GM08714 (cell line): Measurements from ENCODE around the gene RAB4B.
"Not testable (repeated sequence)": the region's sequence is repeated elsewhere in the genome, so short reads cannot be mapped to it uniquely, and the experiment has no call there.

Experiments used
- H3K4me3 ChIP-seq: fragments of 200-500 bp; sonication (Bioruptor generic); 2 replicates; pipeline ENCODE4 v1.5.1; 2014; ENCODE audit warnings: mild to moderate bottlenecking, low read length, inconsistent platforms
- ZNF274 ChIP-seq: IDR thresholded peaks from 2 replicates; pipeline ENCODE4 v1.6.1; 2012; ENCODE audit warnings: mild to moderate bottlenecking, low read depth, low read length

Gene RAB4B

GRCh38 chr19:40762754-40763470 is 15.1 kb upstream of the RAB4B start:
- no peak overlapping the region for H3K4me3 ChIP-seq
- TF ChIP-seq ZNF274, result no peak

GRCh38 chr19:40763526-40763925 is 14.5 kb upstream of the RAB4B start:
- H3K4me3 ChIP-seq, result no peak overlapping the region
- TF ChIP-seq ZNF274, result no peak

GRCh38 chr19:40763963-40764362 is 14.1 kb upstream of the RAB4B start:
- TF ChIP-seq ZNF274, result no peak
- no peak overlapping the region for H3K4me3 ChIP-seq

- H3K4me3 ChIP-seq, result not testable (repeated sequence)
Measured at GRCh38 chr19:40766385-40766784, 11.7 kb upstream of the RAB4B start.

GRCh38 chr19:40768869-40769268 is 9.2 kb upstream of the RAB4B start:
- TF ChIP-seq ZNF274, result no peak
- H3K4me3 ChIP-seq, result no peak overlapping the region

- H3K4me3 ChIP-seq, result not testable (repeated sequence)
Measured at GRCh38 chr19:40771101-40771862, 6.8 kb upstream of the RAB4B start.

GRCh38 chr19:40774916-40775631 is 3.0 kb upstream of the RAB4B start, which contains the start of gene MIA:
TSS of gene MIA (plus strand) at chr19:40775521. CDS start at chr19:40775543, 22 bp downstream.
- TF ChIP-seq ZNF274, result no peak

GRCh38 chr19:40775632-40776022 is 2.4 kb upstream of the RAB4B start:
- TF ChIP-seq ZNF274, result no peak
- no peak overlapping the region for H3K4me3 ChIP-seq

More at GRCh38 chr19:40774916-40775631, 3.0 kb upstream of the RAB4B start, which contains the start of gene MIA:
- H3K4me3 ChIP-seq, result no peak within 1 kb of the TSS

GRCh38 chr19:40776364-40776763 is 1.7 kb upstream of the RAB4B start:
- no peak for TF ChIP-seq ZNF274
- no peak overlapping the region for H3K4me3 ChIP-seq

GRCh38 chr19:40776932-40777644 is 959 bp upstream of the RAB4B start:
- TF ChIP-seq ZNF274, result no peak
- peak overlapping the region; percentile 72 for H3K4me3 ChIP-seq

GRCh38 chr19:40777645-40777936 is 456 bp upstream of the RAB4B start:
- H3K4me3 ChIP-seq, result peak overlapping the region; percentile 72
- no peak for TF ChIP-seq ZNF274

- TF ChIP-seq ZNF274, result no peak
- H3K4me3 ChIP-seq, result peak overlapping the region; percentile 84
Measured at GRCh38 chr19:40778706-40779284, 748 bp downstream of the RAB4B start.

GRCh38 chr19:40780582-40780981 is 2.5 kb downstream of the RAB4B start:
- H3K4me3 ChIP-seq, result no peak overlapping the region
- TF ChIP-seq ZNF274, result no peak

- H3K4me3 ChIP-seq, result no peak overlapping the region
- TF ChIP-seq ZNF274, result no peak
Measured at GRCh38 chr19:40781140-40781539, 3.1 kb downstream of the RAB4B start.

GRCh38 chr19:40783711-40784110 is 5.7 kb downstream of the RAB4B start:
- no peak for TF ChIP-seq ZNF274
- no peak overlapping the region for H3K4me3 ChIP-seq

- H3K4me3 ChIP-seq, result not testable (repeated sequence)
Measured at GRCh38 chr19:40784146-40784545, 6.1 kb downstream of the RAB4B start.
